ENCODE data around the gene LRRC61.

DNA sequence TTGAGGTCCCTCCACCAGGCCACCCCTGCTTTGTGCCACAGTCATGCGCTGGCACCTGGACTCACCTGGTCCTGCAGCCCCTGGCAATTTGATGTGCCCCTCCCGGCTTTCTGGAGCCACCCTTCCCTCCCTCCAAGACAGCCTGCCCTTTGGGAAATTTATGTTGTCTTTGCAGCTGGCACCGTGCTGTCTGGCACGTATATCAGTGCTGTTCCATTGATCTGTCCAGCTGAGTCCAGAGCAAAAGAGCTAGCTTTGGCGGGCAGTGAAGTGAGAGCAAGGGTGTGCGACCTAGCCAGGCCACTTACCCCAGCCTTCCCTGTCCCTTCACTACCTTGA lies 12.6 kb downstream of the LRRC61 start:
- TF ChIP-seq POLR2AphosphoS5 (IDR thresholded peaks at IDR 0.05): no peak
- TF ChIP-seq, protein P1, sequence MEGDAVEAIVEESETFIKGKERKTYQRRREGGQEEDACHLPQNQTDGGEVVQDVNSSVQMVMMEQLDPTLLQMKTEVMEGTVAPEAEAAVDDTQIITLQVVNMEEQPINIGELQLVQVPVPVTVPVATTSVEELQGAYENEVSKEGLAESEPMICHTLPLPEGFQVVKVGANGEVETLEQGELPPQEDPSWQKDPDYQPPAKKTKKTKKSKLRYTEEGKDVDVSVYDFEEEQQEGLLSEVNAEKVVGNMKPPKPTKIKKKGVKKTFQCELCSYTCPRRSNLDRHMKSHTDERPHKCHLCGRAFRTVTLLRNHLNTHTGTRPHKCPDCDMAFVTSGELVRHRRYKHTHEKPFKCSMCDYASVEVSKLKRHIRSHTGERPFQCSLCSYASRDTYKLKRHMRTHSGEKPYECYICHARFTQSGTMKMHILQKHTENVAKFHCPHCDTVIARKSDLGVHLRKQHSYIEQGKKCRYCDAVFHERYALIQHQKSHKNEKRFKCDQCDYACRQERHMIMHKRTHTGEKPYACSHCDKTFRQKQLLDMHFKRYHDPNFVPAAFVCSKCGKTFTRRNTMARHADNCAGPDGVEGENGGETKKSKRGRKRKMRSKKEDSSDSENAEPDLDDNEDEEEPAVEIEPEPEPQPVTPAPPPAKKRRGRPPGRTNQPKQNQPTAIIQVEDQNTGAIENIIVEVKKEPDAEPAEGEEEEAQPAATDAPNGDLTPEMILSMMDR (IDR thresholded peaks at IDR 0.05): no peak

Measured in gastroesophageal sphincter (tissue), 3 donors.